ENCODE data around the gene TCP11L2.

GRCh38 chr12:106276032-106276740 is 26.3 kb upstream of the TCP11L2 start:
- TF ChIP-seq CTCF (conservative IDR thresholded peaks at IDR 0.05) (no peak), ZFX (IDR thresholded peaks at IDR 0.05) (no peak)

Data from C4-2B (cell line).